PFSK-1 (cell line): ENCODE data around the gene CEP72.

Experiments
- FOXP2 ChIP-seq: optimal IDR thresholded peaks from 2 replicates; pipeline ENCODE3; 2011; ENCODE audit warnings: borderline replicate concordance, control low read depth, inconsistent platforms; ENCODE audit not compliant: insufficient read depth; ENCODE audit errors: extremely low read length, extremely low read depth
- POLR2AphosphoS5 ChIP-seq: IDR thresholded peaks from 2 replicates; pipeline ENCODE4 v1.6.1; 2012; ENCODE audit warnings: low read depth, mild to moderate bottlenecking, control low read depth, low read length, moderate library complexity
- SIN3A ChIP-seq: IDR thresholded peaks from 2 replicates; pipeline ENCODE4 v1.6.1; 2012; ENCODE audit warnings: mild to moderate bottlenecking, low read length, moderate library complexity, borderline replicate concordance; ENCODE audit not compliant: insufficient read depth
- TAF1 ChIP-seq: IDR thresholded peaks from 2 replicates; pipeline ENCODE4 v1.6.1; 2012; ENCODE audit warnings: low read length, control low read depth, borderline replicate concordance; ENCODE audit not compliant: insufficient read depth
- TF ChIP-seq, protein P1 (sequence below), 2 experiments: IDR thresholded peaks; 2 replicates each; pipeline versions ENCODE4 v1.6.1 to v1.8.0; 2011 to 2012; ENCODE audit warnings: low read depth in 2 of 2, low read length in 2 of 2, control low read depth in 1 of 2, inconsistent platforms in 1 of 2, mild to moderate bottlenecking in 1 of 2, moderate library complexity in 1 of 2; ENCODE audit not compliant: insufficient read depth in 1 of 2

The CEP72 gene

DNA sequence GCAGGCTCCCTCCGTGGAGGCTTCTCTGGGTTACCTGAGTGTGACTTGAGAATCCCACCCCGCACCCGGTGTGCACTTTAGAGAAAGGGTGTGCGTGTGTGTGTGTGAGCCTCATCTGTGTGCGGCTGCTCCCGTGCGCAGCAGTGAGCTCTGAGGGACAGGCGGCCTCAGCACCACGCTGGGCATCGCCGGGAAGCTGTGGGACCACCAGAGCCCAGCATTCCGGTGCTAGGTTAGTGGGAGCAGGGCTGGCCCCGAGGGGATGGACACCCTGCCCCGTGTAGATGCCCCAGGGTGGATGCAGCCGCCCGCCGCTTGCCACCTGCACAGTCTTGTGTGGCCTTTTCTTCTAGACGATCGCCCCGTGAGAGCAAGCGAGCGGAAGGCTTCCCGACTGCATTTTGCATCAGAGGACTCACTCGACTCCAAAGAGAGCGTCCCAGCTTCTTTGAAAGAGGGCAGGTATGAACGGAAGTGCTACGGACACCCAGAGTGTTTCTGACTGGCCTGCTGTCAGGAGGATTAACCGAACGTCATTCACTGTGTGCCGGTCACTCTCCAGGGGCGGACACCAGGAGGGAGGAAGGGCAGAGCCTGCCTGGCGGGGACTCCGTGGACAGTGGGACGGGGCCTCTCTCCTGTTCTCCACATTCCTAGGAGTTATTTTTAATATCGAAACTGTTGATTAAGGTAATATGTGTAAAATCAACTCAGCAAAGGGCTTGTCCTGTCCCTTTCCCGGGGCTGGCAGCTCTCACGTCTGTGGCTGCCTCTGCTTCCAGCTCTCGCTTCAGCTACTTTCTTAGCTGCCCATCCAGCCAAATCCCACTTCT, 12.2 kb downstream of the CEP72 start:
- TF ChIP-seq FOXP2 (no peak), SIN3A (no peak), TAF1 (no peak), POLR2AphosphoS5 (no peak)
- TF ChIP-seq, protein P1, sequence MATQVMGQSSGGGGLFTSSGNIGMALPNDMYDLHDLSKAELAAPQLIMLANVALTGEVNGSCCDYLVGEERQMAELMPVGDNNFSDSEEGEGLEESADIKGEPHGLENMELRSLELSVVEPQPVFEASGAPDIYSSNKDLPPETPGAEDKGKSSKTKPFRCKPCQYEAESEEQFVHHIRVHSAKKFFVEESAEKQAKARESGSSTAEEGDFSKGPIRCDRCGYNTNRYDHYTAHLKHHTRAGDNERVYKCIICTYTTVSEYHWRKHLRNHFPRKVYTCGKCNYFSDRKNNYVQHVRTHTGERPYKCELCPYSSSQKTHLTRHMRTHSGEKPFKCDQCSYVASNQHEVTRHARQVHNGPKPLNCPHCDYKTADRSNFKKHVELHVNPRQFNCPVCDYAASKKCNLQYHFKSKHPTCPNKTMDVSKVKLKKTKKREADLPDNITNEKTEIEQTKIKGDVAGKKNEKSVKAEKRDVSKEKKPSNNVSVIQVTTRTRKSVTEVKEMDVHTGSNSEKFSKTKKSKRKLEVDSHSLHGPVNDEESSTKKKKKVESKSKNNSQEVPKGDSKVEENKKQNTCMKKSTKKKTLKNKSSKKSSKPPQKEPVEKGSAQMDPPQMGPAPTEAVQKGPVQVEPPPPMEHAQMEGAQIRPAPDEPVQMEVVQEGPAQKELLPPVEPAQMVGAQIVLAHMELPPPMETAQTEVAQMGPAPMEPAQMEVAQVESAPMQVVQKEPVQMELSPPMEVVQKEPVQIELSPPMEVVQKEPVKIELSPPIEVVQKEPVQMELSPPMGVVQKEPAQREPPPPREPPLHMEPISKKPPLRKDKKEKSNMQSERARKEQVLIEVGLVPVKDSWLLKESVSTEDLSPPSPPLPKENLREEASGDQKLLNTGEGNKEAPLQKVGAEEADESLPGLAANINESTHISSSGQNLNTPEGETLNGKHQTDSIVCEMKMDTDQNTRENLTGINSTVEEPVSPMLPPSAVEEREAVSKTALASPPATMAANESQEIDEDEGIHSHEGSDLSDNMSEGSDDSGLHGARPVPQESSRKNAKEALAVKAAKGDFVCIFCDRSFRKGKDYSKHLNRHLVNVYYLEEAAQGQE (IDR thresholded peaks at IDR 0.05; ENCODE audit: insufficient read depth in 1 of 2, low read depth in 2 of 2, low read length in 2 of 2): no peak

DNA sequence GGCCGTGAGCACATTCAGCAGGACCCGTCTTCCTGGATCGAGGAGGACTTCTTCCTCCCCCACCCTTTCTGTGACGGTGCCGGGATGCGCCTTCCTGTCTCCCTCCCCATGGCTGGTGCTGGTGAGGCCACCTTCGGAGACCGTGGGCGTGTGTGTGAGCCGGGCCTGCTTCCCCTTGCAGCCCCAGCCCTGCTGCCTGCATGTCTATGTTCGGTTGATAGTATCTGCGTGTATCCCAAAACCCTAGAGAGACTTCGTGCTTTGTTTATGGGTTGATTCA, 12.8 kb downstream of the CEP72 start:
- TF ChIP-seq POLR2AphosphoS5: no peak
- no peak for TF ChIP-seq SIN3A
- TF ChIP-seq FOXP2: no peak
- no peak for TF ChIP-seq TAF1
- TF ChIP-seq, protein P1 (IDR thresholded peaks at IDR 0.05; ENCODE audit: insufficient read depth in 1 of 2, low read depth in 2 of 2, low read length in 2 of 2): no peak

DNA sequence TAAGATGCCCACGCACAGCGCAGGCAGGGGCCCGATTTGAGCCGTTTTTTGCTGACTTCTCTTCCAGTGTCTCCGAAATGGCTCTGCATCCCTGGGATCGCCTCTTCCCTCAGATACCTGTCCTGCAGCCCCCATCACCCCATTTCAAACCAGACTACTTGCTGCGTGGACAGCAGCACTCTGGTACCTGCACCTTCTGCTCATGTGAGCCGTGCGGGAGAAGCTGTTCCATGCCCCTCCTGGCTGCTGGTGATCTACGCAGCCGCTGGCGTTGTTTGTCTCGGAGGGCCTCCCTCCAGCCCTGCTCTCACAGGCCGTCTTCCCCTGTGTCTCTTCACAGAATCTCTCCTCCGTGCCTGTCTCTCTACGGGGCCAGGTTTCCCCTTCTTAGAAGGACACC, 13.4 kb downstream of the CEP72 start:
- TF ChIP-seq TAF1 (no peak), POLR2AphosphoS5 (no peak), FOXP2 (no peak)
- TF ChIP-seq, protein P1 (IDR thresholded peaks at IDR 0.05; ENCODE audit: insufficient read depth in 1 of 2, low read depth in 2 of 2, low read length in 2 of 2): no peak

DNA sequence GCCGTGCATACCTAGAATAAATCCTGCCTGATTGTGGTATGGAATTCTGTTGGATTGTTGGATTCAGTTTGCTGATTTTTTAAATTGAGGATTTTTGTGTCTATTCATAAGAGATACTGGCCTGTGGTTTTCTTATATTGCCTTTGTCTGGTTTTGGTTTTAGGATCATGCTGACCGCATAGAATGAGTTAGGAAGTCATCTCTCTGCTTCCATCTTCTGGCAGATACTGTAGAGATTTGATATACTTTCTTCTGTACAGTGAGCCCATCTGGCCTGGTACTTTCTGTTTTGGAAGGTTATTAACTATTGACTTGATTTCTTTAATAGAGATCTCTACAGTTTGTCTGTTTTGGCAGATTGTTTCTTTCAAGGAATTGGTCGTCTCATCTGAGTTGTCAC, 14.7 kb downstream of the CEP72 start:
- TF ChIP-seq FOXP2 (no peak), POLR2AphosphoS5 (no peak), SIN3A (no peak), TAF1 (no peak)
- TF ChIP-seq, protein P1 (IDR thresholded peaks at IDR 0.05; ENCODE audit: insufficient read depth in 1 of 2, low read depth in 2 of 2, low read length in 2 of 2): no peak

DNA sequence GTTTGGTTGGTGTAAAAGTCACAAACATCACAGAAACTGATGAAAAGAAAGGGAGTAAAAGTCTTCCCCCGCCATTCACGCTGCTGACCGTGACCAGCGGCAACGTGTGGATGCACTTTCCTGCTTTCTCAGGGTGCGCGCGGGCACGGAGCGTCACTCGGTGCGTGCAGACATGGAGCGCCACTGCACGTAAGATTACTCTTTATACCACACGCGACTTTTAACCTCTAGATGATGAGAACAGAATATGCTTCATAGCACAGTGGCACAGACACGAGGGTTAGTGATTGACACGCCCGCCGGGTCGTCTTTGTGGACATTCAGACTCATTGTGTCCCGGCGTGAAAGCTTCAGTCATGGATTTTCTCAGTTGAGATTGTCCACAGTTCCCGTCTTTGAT, 15.7 kb downstream of the CEP72 start:
- TF ChIP-seq TAF1 (no peak), SIN3A (no peak)
